GM12872 (cell line): ENCODE measurements around the gene TBX4.

Source experiments
- CTCF ChIP-seq: IDR thresholded peaks from 3 replicates; pipeline ENCODE4 v1.5.1; 2011; ENCODE audit warnings: low read depth, mild to moderate bottlenecking, low read length, moderate library complexity; ENCODE audit not compliant: insufficient read depth

TBX4 gene

GRCh38 chr17:61451538-61452300, 503 bp upstream of the TBX4 start:
- no peak for TF ChIP-seq CTCF

GRCh38 chr17:61453566-61454380, 1.6 kb downstream of the TBX4 start:
- no peak for TF ChIP-seq CTCF

- TF ChIP-seq CTCF = no peak
These were observed 2.4 kb downstream of the TBX4 start for GRCh38 chr17:61454381-61455323.

GRCh38 chr17:61455324-61456060, 3.3 kb downstream of the TBX4 start:
- no peak for TF ChIP-seq CTCF

- TF ChIP-seq CTCF = no peak
These were observed 3.9 kb downstream of the TBX4 start for GRCh38 chr17:61456061-61456681.

GRCh38 chr17:61456688-61457225, 4.5 kb downstream of the TBX4 start:
- no peak for TF ChIP-seq CTCF
